GM12865 (cell line): ENCODE measurements around the gene POU2AF3.

Experiments used
- DNase-seq: peaks from one replicate; pipeline ENCODE4 v3.0.0; 2010; ENCODE audit warnings: low read depth
- H3K4me3 ChIP-seq: 2 replicates; pipeline ENCODE4 v1.5.1; 2011; ENCODE audit warnings: mild to moderate bottlenecking, low read depth, low read length, control low read depth
- CTCF ChIP-seq: IDR thresholded peaks from 2 replicates; pipeline ENCODE4 v1.5.1; 2011; ENCODE audit warnings: low read length, control low read depth, low read depth, inconsistent platforms; ENCODE audit not compliant: insufficient read depth; ENCODE audit errors: missing control alignments

POU2AF3 gene

GRCh38 chr11:111325259-111325658, 26.9 kb downstream of the POU2AF3 start:
- H3K4me3 ChIP-seq = no peak overlapping the region
- no peak for TF ChIP-seq CTCF
- no peak for DNase-seq

- DNase-seq = no peak
- H3K4me3 ChIP-seq = no peak overlapping the region
- no peak for TF ChIP-seq CTCF
Observed at GRCh38 chr11:111326824-111327223, 28.5 kb downstream of the POU2AF3 start.

- H3K4me3 ChIP-seq = no peak overlapping the region
- TF ChIP-seq CTCF = no peak
- DNase-seq = no peak
Observed at GRCh38 chr11:111327908-111328624, 29.7 kb downstream of the POU2AF3 start.

GRCh38 chr11:111329306-111330204, 31.2 kb downstream of the POU2AF3 start:
- no peak for TF ChIP-seq CTCF
- H3K4me3 ChIP-seq = no peak overlapping the region
- DNase-seq = no peak

GRCh38 chr11:111330234-111330893, 32.0 kb downstream of the POU2AF3 start:
- DNase-seq = no peak
- no peak overlapping the region for H3K4me3 ChIP-seq
- TF ChIP-seq CTCF = no peak

GRCh38 chr11:111331711-111332479, 33.5 kb downstream of the POU2AF3 start:
- H3K4me3 ChIP-seq = no peak overlapping the region
- TF ChIP-seq CTCF = no peak
- no peak for DNase-seq
